CD14-positive monocyte (primary cell): ENCODE measurements around the gene ADAMTSL1. TPM values are rescaled to one million over a fixed set of nuclear protein-coding genes. Genes with fewer than 3 reads are reported as not detected.

ENCODE experiments used
- DNase-seq, 3 donors: peaks; one replicate each; pipeline ENCODE4 v3.0.0-alpha.2; 2011 to 2022
- H2AFZ ChIP-seq: 2 replicates; pipeline ENCODE4 v1.6.0; 2012; ENCODE audit warnings: mild to moderate bottlenecking, low read depth, low read length, inconsistent platforms; ENCODE audit not compliant: insufficient read depth, poor library complexity, severe bottlenecking
- H3K27ac ChIP-seq, 2 donors: 1 replicate in 1 of 2; 2 replicates in 1 of 2; pipeline ENCODE4 v1.5.1; 2012 to 2013; ENCODE audit warnings: low read length in 2 of 2, control low read depth in 1 of 2, inconsistent platforms in 1 of 2, low read depth in 1 of 2, mild to moderate bottlenecking in 1 of 2
- H3K27me3 ChIP-seq, 2 donors: one replicate each; pipeline versions ENCODE4 v1.6.0 to v1.6.1; 2011 to 2013; ENCODE audit warnings: low read length in 2 of 2; ENCODE audit not compliant: control insufficient read depth in 2 of 2, insufficient read depth in 2 of 2
- H3K36me3 ChIP-seq, 2 donors: replicated peaks in 1 of 2; 1 replicate in 1 of 2; 2 replicates in 1 of 2; pipeline versions ENCODE4 v1.5.1 to v1.6.1; 2012 to 2013; ENCODE audit warnings: low read length in 2 of 2, control low read depth in 1 of 2, inconsistent platforms in 1 of 2, mild to moderate bottlenecking in 1 of 2; ENCODE audit not compliant: insufficient read depth in 2 of 2, control insufficient read depth in 1 of 2
- H3K4me1 ChIP-seq, 2 donors: 1 replicate in 1 of 2; 2 replicates in 1 of 2; pipeline versions ENCODE4 v1.5.1 to v1.6.1; 2012 to 2013; ENCODE audit warnings: low read length in 2 of 2, control low read depth in 1 of 2, inconsistent platforms in 1 of 2, mild to moderate bottlenecking in 1 of 2, moderate library complexity in 1 of 2; ENCODE audit not compliant: insufficient read depth in 2 of 2, control insufficient read depth in 1 of 2
- H3K4me2 ChIP-seq: replicated peaks from 2 replicates; pipeline ENCODE3; 2012; ENCODE audit warnings: low read length, moderate library complexity, mild to moderate bottlenecking; ENCODE audit not compliant: poor library complexity, severe bottlenecking; ENCODE audit errors: extremely low read depth
- H3K4me3 ChIP-seq, 3 experiments: fragments of 200-600 bp in 1 of 3; sonication (generic) in 1 of 3; replicated peaks in 1 of 3; 1 replicate in 2 of 3; 2 replicates in 1 of 3; pipeline ENCODE4 v1.5.1; 2011 to 2013; ENCODE audit warnings: low read length in 3 of 3, mild to moderate bottlenecking in 3 of 3, control low read depth in 2 of 3, low read depth in 2 of 3, inconsistent platforms in 1 of 3, moderate library complexity in 1 of 3
- H3K79me2 ChIP-seq: 2 replicates; pipeline ENCODE4 v1.6.0; 2012; ENCODE audit warnings: mild to moderate bottlenecking, control low read depth, inconsistent platforms, low read length, moderate library complexity; ENCODE audit not compliant: insufficient read depth
- H3K9ac ChIP-seq: 2 replicates; pipeline ENCODE4 v1.6.0; 2017; ENCODE audit warnings: low read length, mild to moderate bottlenecking; ENCODE audit not compliant: insufficient read depth, poor library complexity, severe bottlenecking
- H3K9me3 ChIP-seq, 2 donors: replicated peaks in 1 of 2; 1 replicate in 1 of 2; 2 replicates in 1 of 2; pipeline versions ENCODE4 v1.5.1 to v1.6.1; 2012 to 2013; ENCODE audit warnings: low read length in 2 of 2, control low read depth in 1 of 2; ENCODE audit not compliant: control insufficient read depth in 1 of 2, insufficient read depth in 1 of 2
- H4K20me1 ChIP-seq: 2 replicates; pipeline ENCODE4 v1.6.0; 2012; ENCODE audit warnings: mild to moderate bottlenecking, low read length, control low read depth, moderate library complexity; ENCODE audit not compliant: insufficient read depth
- H3K27ac Mint-ChIP-seq, 7 donors: one replicate each; pipeline ENCODE4 v1.8.0; 2020; ENCODE audit warnings: mild to moderate bottlenecking in 7 of 7, mixed read lengths in 7 of 7, moderate library complexity in 6 of 7, inconsistent platforms in 2 of 7
- H3K27me3 Mint-ChIP-seq, 3 donors: one replicate each; pipeline ENCODE4 v1.8.0; 2021 to 2022; ENCODE audit warnings: low read depth in 3 of 3, mild to moderate bottlenecking in 3 of 3, mixed read lengths in 3 of 3, moderate library complexity in 3 of 3, inconsistent platforms in 1 of 3
- H3K36me3 Mint-ChIP-seq, 2 donors: one replicate each; pipeline ENCODE4 v1.8.0; 2020; ENCODE audit warnings: mixed read lengths in 2 of 2, inconsistent platforms in 1 of 2, mild to moderate bottlenecking in 1 of 2
- H3K4me1 Mint-ChIP-seq: one replicate; pipeline ENCODE4 v1.8.0; 2020; ENCODE audit warnings: mild to moderate bottlenecking, mixed read lengths
- H3K4me3 Mint-ChIP-seq, 2 donors: one replicate each; pipeline ENCODE4 v1.8.0; 2020; ENCODE audit warnings: mild to moderate bottlenecking in 2 of 2, mixed read lengths in 2 of 2, moderate library complexity in 1 of 2
- H3K9me3 Mint-ChIP-seq, 7 donors: one replicate each; pipeline ENCODE4 v1.8.0; 2020 to 2022; ENCODE audit warnings: mixed read lengths in 7 of 7, mild to moderate bottlenecking in 6 of 7, moderate library complexity in 6 of 7, inconsistent platforms in 2 of 7
- CTCF ChIP-seq: fragments of 200-600 bp; IDR thresholded peaks from one replicate; pipeline ENCODE4 v1.8.0; 2022; ENCODE audit warnings: antibody characterized with exemption, mild to moderate bottlenecking
- WGBS: methylation state at CpG from one replicate; pipeline ENCODE4 v1.1.5; 2013; ENCODE audit warnings: missing lambda C conversion rate; ENCODE audit not compliant: insufficient coverage; 5-methylcytosine and 5-hydroxymethylcytosine counted together
- intact Hi-C, 2 donors: fragments of 100-400 bp; cut with micrococcal nuclease; formaldehyde crosslinking; loops; one replicate each; pipeline versions ENCODE4 v1.15.0 to v1.15.1; 2023
- polyA plus RNA-seq, 3 donors: library from polyadenylated mRNA; depleted of rRNA in 1 of 3; unstranded in 2 of 3; stranded (reverse) in 1 of 3; fragments of 300-500 nt in 2 of 3; fragments of >200 nt in 1 of 3; fragmentation: Illumina TruSeq in 2 of 3; gene quantifications; 1 replicate in 2 of 3; 2 replicates in 1 of 3; pipeline ENCODE4 v1.2.3, GENCODE V29; 2012 to 2021

Gene ADAMTSL1
- polyA plus RNA-seq, 3 donors, result not detected

- no peaks in the 10 kb centered on the region for H3K4me1 ChIP-seq
- no peak overlapping the region for H3K4me2 ChIP-seq
These were observed 5.5 kb downstream of the ADAMTSL1 start for GRCh38 chr9:18479405-18479804.

GRCh38 chr9:18480662-18481093 lies 6.7 kb downstream of the ADAMTSL1 start:
- H3K27me3 Mint-ChIP-seq, result peaks cover 1 to 2% (median 2%) of the 10 kb centered on the region in 3 donors
- Histone ChIP-seq H3K4me1 (no peaks in the 10 kb centered on the region), H3K79me2 (no peaks in the 10 kb centered on the region), H3K27ac (no peak overlapping the region), H3K4me3 (no peak overlapping the region), H3K4me2 (no peak overlapping the region), H3K9ac (no peak overlapping the region), H2AFZ (no peak overlapping the region), H4K20me1 (no peaks in the 10 kb centered on the region), H3K27me3 (no peaks in the 10 kb centered on the region), H3K9me3 (no peaks in the 10 kb centered on the region), H3K36me3 (no peaks in the 10 kb centered on the region)
- no CpG with 5 or more reads among the region's 3 CpGs for WGBS
- intact Hi-C loops, result no loop called here
- no peak overlapping the region for H3K4me3 Mint-ChIP-seq
- no peak for TF ChIP-seq CTCF
- no peak for DNase-seq
- no peaks in the 10 kb centered on the region for H3K4me1 Mint-ChIP-seq
- no peaks in the 10 kb centered on the region for H3K9me3 Mint-ChIP-seq
- H3K36me3 Mint-ChIP-seq, result no peaks in the 10 kb centered on the region
- H3K27ac Mint-ChIP-seq, result no peak overlapping the region

More at GRCh38 chr9:18479405-18479804, 5.5 kb downstream of the ADAMTSL1 start:
- H3K36me3 ChIP-seq, result no peaks in the 10 kb centered on the region
- Mint-ChIP-seq H3K27me3 (peaks cover 0 to 9% (median 7%) of the 10 kb centered on the region in 3 donors), H3K27ac (no peak overlapping the region), H3K4me1 (no peaks in the 10 kb centered on the region), H3K4me3 (no peak overlapping the region), H3K9me3 (no peaks in the 10 kb centered on the region), H3K36me3 (no peaks in the 10 kb centered on the region)
- no peaks in the 10 kb centered on the region for H3K9me3 ChIP-seq
- no peak for DNase-seq
- H3K4me3 ChIP-seq, result no peak overlapping the region
- no peak overlapping the region for H2AFZ ChIP-seq
- no peak for TF ChIP-seq CTCF
- H4K20me1 ChIP-seq, result no peaks in the 10 kb centered on the region
- H3K27me3 ChIP-seq, result no peaks in the 10 kb centered on the region
- H3K27ac ChIP-seq, result no peak overlapping the region
- no peak overlapping the region for H3K9ac ChIP-seq
- no peaks in the 10 kb centered on the region for H3K79me2 ChIP-seq
- intact Hi-C loops, result no loop called here
- 86% methylated on average over 1 of the region's 3 CpGs for WGBS
